Transverse colon (tissue), 4 donors: Measurements from ENCODE around the gene BACH2. TPM values are rescaled to one million over a fixed set of nuclear protein-coding genes. Genes with fewer than 3 reads are reported as not detected.

Source experiments
- DNase-seq: peaks from one replicate; pipeline ENCODE4 v3.0.0-alpha.2; 2019
- H3K27ac ChIP-seq, 4 donors: fragments of 200-600 bp; sonication (generic); 2 replicates each; pipeline ENCODE4 v1.5.1; 2016 to 2018; ENCODE audit warnings: inconsistent platforms in 4 of 4
- H3K27me3 ChIP-seq: fragments of 200-600 bp; sonication (generic); 2 replicates; pipeline ENCODE4 v1.5.1; 2017; ENCODE audit warnings: inconsistent platforms
- H3K36me3 ChIP-seq, 4 donors: fragments of 200-600 bp; sonication (generic); 2 replicates each; pipeline ENCODE4 v1.5.1; 2017 to 2019; ENCODE audit warnings: inconsistent platforms in 4 of 4
- H3K4me1 ChIP-seq, 4 donors: fragments of 200-600 bp; sonication (generic); 2 replicates each; pipeline ENCODE4 v1.5.1; 2017 to 2020; ENCODE audit warnings: inconsistent platforms in 4 of 4
- H3K4me3 ChIP-seq, 4 donors: fragments of 200-600 bp; sonication (generic); 1 replicate in 1 of 4; 2 replicates in 3 of 4; pipeline versions ENCODE4 v1.5.1 to v1.6.1; 2017 to 2019; ENCODE audit warnings: inconsistent platforms in 4 of 4
- H3K9me3 ChIP-seq, 2 donors: fragments of 200-600 bp; sonication (generic); 2 replicates each; pipeline ENCODE4 v1.5.1; 2017 to 2019; ENCODE audit warnings: inconsistent platforms in 2 of 2
- EP300 ChIP-seq: sonication (generic); formaldehyde crosslinking; IDR thresholded peaks from one replicate; pipeline ENCODE4 v1.6.1; 2017; ENCODE audit warnings: antibody characterized with exemption, low read depth
- POLR2A ChIP-seq: fragments of 450-650 bp; IDR thresholded peaks from one replicate; pipeline ENCODE4 v1.6.1; 2016; ENCODE audit warnings: antibody characterized with exemption, mild to moderate bottlenecking, moderate library complexity
- POLR2AphosphoS5 ChIP-seq, 3 donors: sonication (generic); formaldehyde crosslinking; IDR thresholded peaks; one replicate each; pipeline ENCODE4 v1.6.1; 2016; ENCODE audit warnings: antibody characterized with exemption in 3 of 3
- WGBS, 2 donors: methylation state at CpG; one replicate each; pipeline ENCODE4 v1.1.5; 2018; ENCODE audit warnings: low coverage in 1 of 2; 5-methylcytosine and 5-hydroxymethylcytosine counted together
- in situ Hi-C, 4 donors: fragments of 200-750 bp; cut with MboI; loops; one replicate each; pipeline versions ENCODE4 v1.15.0 to v1.15.1; 2017; ENCODE audit warnings: low sequenced_read_pairs in 3 of 4, low pct_ligation_motif_present in 1 of 4, low pct_unique_long_range_greater_than_20kb in 1 of 4
- intact Hi-C: fragments of 100-400 bp; cut with DNase I; formaldehyde crosslinking; loops from one replicate; pipeline ENCODE4 v1.15.1; 2023; ENCODE audit warnings: low total_unique reads
- total RNA-seq, 4 donors: library from RNA; depleted of rRNA; stranded (reverse); fragments of >200 nt; gene quantifications; one replicate each; pipeline ENCODE4 v1.1.0, GENCODE V29; 2016
- TF ChIP-seq, protein P1 (sequence below), 5 experiments: fragments of 200-600 bp in 3 of 5; fragments of 450-650 bp in 2 of 5; sonication (generic) in 3 of 5; IDR thresholded peaks; 1 replicate in 2 of 5; 2 replicates in 3 of 5; pipeline ENCODE4 v1.5.1; 2016 to 2017; ENCODE audit warnings: antibody characterized with exemption in 5 of 5, inconsistent platforms in 3 of 5, mild to moderate bottlenecking in 2 of 5, moderate library complexity in 1 of 5

BACH2 gene
- total RNA-seq, 4 donors from 2014 or later, result 0.20 to 7.5 (median 2.4) TPM

DNA sequence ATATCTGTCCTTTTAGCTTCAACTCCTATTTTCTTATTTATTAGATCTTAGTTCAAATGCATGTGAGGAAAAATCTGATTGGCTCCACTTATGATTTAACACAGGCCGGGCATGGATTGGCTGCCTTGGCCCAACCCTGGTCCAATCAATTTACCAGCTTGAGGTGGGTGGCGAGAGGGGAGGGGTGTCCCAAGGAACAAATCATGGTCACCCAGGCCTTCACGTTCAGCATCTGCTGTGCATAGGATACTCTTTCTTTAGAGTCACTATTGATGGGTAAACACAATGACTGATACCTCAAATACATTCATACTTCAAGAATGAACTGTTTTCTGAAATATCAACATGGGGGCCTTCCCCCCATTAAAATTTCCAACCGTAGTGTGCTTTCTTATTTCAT, 14.9 kb upstream of the BACH2 start:
- H3K27ac ChIP-seq, result no peak overlapping the region
- intact Hi-C loops (no loop called here), in situ Hi-C loops (no loop called here)
- 73 to 89% methylated on average over 2 to 4 of the region's 4 CpGs for WGBS, 2 donors
- peaks cover 3% of the 10 kb centered on the region for H3K27me3 ChIP-seq
- no peaks in the 10 kb centered on the region for H3K4me1 ChIP-seq
- no peak for DNase-seq
- TF ChIP-seq POLR2AphosphoS5 (IDR thresholded peaks at IDR 0.05), result no peak
- TF ChIP-seq POLR2A, result no peak
- no peak for TF ChIP-seq EP300
- TF ChIP-seq, protein P1, sequence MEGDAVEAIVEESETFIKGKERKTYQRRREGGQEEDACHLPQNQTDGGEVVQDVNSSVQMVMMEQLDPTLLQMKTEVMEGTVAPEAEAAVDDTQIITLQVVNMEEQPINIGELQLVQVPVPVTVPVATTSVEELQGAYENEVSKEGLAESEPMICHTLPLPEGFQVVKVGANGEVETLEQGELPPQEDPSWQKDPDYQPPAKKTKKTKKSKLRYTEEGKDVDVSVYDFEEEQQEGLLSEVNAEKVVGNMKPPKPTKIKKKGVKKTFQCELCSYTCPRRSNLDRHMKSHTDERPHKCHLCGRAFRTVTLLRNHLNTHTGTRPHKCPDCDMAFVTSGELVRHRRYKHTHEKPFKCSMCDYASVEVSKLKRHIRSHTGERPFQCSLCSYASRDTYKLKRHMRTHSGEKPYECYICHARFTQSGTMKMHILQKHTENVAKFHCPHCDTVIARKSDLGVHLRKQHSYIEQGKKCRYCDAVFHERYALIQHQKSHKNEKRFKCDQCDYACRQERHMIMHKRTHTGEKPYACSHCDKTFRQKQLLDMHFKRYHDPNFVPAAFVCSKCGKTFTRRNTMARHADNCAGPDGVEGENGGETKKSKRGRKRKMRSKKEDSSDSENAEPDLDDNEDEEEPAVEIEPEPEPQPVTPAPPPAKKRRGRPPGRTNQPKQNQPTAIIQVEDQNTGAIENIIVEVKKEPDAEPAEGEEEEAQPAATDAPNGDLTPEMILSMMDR (IDR thresholded peaks at IDR 0.05), result no peak
- H3K36me3 ChIP-seq, result no peaks in the 10 kb centered on the region
- H3K9me3 ChIP-seq, result no peaks in the 10 kb centered on the region
- H3K4me3 ChIP-seq, result no peak overlapping the region

DNA sequence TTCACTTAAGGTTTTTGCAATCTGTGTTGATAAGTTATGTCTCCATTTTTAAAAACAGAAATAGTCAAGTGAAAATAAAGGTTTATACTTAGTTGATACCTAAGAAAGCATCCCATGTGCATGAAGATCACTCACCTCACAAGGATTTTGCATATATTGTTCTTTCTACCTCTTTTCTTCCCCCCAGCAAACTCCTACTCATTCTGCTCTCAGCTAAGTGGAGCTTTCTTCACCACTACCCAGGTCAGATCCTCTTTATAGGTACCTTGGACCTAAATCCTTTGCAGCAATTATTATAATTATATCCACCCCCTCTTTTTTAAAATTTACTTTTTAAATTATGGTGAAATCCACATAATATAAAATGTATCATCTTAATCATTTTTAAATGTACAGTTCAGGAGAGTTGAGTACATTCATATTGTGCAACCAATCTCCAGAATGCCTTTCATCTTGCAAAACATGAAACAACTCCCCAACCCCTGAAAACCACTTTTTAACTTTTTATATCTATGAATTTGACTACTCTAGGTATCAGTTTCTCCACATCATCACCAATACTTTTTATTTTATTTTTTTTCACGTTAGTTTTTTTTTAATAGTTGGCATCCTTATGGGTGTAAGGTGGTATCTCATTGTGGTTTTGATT, 9.3 kb upstream of the BACH2 start:
- Histone ChIP-seq H3K9me3 (no peaks in the 10 kb centered on the region), H3K4me1 (no peaks in the 10 kb centered on the region), H3K27ac (no peak overlapping the region), H3K4me3 (no peak overlapping the region), H3K36me3 (no peaks in the 10 kb centered on the region), H3K27me3 (peaks cover 3% of the 10 kb centered on the region)
- DNase-seq, result no peak
- TF ChIP-seq POLR2A (no peak), POLR2AphosphoS5 (IDR thresholded peaks at IDR 0.05) (no peak), EP300 (no peak)
- TF ChIP-seq, protein P1 (IDR thresholded peaks at IDR 0.05), result no peak
- in situ Hi-C loops, result loop anchor here in 1 of 4 donors (10.0 kb wide), 1 partner anchor 169 kb away; no protein-coding TSS in a partner anchor
- intact Hi-C loops, result no loop called here
- 33 to 45% methylated on average over 1 of the region's 1 CpG for WGBS, 2 donors

DNA sequence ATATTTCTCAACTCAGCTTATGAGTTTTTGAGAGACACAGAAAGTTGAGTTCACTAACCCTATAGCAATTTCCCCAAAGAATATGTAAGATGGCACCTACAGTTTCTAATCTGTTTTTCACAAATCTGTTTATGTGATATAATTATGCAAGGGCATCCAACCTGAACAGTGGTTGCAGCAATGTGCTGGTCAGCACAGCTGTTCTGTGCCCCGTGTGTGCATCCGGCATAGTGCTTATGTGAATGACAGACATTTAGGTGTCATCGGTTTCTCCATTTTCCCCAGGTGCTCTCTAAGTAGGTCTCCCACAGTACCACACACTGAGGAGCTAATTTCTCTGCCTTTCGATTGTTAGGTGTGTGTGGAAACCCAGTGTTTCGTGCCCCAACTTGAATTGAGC, 7.7 kb upstream of the BACH2 start:
- no peak overlapping the region for H3K4me3 ChIP-seq
- DNase-seq, result no peak
- no peaks in the 10 kb centered on the region for H3K4me1 ChIP-seq
- no peak overlapping the region for H3K27ac ChIP-seq
- no peaks in the 10 kb centered on the region for H3K36me3 ChIP-seq
- H3K27me3 ChIP-seq, result peaks cover 16% of the 10 kb centered on the region
- H3K9me3 ChIP-seq, result no peaks in the 10 kb centered on the region
- intact Hi-C loops (no loop called here), in situ Hi-C loops (loop anchor here in 1 of 4 donors (10.0 kb wide), 1 partner anchor 170 kb away; no protein-coding TSS in a partner anchor)
- TF ChIP-seq, protein P1 (IDR thresholded peaks at IDR 0.05), result no peak
- TF ChIP-seq POLR2A, result no peak
- no peak for TF ChIP-seq POLR2AphosphoS5 (IDR thresholded peaks at IDR 0.05)
- TF ChIP-seq EP300, result no peak
- 73% methylated on average over 5 of the region's 5 CpGs; no CpG with 5 or more reads in 1 of the 2 donors for WGBS, 2 donors

DNA sequence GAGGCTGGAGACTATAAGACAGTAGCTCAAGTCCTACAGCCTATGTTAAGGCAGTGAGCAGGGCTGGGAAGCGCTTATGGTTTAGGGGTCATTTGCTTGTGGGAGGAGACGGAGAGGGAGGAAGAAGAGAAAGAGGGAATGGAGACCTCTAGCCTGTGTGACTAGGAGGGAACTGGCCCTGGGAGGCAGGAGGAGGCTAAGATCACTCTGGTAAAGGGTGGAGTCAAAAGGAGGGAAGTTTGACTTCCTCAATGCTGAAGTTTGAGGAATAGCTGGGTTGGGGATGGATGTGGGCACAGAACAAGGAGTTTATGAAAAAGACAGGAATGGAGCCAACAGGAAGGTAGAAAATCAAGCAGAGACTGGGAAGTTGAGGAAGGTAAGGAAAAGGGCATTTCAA, 6.4 kb upstream of the BACH2 start:
- Histone ChIP-seq H3K27me3 (peaks cover 19% of the 10 kb centered on the region), H3K4me1 (no peaks in the 10 kb centered on the region), H3K4me3 (no peak overlapping the region), H3K27ac (no peak overlapping the region), H3K36me3 (no peaks in the 10 kb centered on the region), H3K9me3 (no peaks in the 10 kb centered on the region)
- in situ Hi-C loops (loop anchor here in 1 of 4 donors (10.0 kb wide), 1 partner anchor 172 kb away; no protein-coding TSS in a partner anchor), intact Hi-C loops (no loop called here)
- DNase-seq, result no peak
- WGBS, 2 donors, result 61 to 89% methylated on average over 2 of the region's 2 CpGs
- no peak for TF ChIP-seq EP300
- TF ChIP-seq, protein P1 (IDR thresholded peaks at IDR 0.05), result no peak
- TF ChIP-seq POLR2A, result no peak
- TF ChIP-seq POLR2AphosphoS5 (IDR thresholded peaks at IDR 0.05), result no peak
